ENCODE measurements around the gene SIN3B.
"Not testable (repeated sequence)": the region's sequence is repeated elsewhere in the genome, so short reads cannot be mapped to it uniquely, and the experiment has no call there.

Gene SIN3B

GRCh38 chr19:16861834-16862233 is 32.6 kb downstream of the SIN3B start:
- no peak for DNase-seq (ENCODE audit: low read depth, low spot score)
- no peak overlapping the region for H3K4me3 ChIP-seq (ENCODE audit: low read length)

- H3K4me3 ChIP-seq (ENCODE audit: low read length), result no peak overlapping the region
- DNase-seq (ENCODE audit: low read depth, low spot score), result no peak
Observed at GRCh38 chr19:16862826-16863415, 33.7 kb downstream of the SIN3B start.

DNA sequence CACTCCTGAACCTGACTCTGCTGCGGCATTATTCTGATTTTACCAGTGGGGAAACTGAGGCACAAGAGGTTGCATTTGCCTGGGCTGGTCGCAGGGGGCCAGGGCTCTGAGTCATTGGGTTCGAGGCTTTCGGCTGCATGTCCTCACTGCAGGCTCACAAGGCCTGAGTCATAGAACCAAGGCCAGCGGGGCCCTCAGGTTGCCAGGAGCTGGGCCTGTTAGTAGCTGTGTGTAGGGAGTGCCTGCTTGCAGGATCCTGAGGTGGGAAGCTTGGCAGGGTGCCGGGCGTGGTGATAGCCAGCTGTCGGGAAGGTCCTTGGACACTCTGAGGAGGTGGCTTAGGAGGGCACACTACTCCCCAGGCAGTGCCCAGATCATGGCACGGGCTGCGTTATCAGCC is 38.0 kb downstream of the SIN3B start:
- no peak overlapping the region for H3K4me3 ChIP-seq (ENCODE audit: low read length)
- no peak for DNase-seq (ENCODE audit: low read depth, low spot score)

GRCh38 chr19:16868423-16869130 is 39.4 kb downstream of the SIN3B start:
- no peak overlapping the region for H3K4me3 ChIP-seq (ENCODE audit: low read length)
- no peak for DNase-seq (ENCODE audit: low read depth, low spot score)

GRCh38 chr19:16869331-16869972 is 40.3 kb downstream of the SIN3B start:
- H3K4me3 ChIP-seq (ENCODE audit: low read length), result no peak overlapping the region
- DNase-seq (ENCODE audit: low read depth, low spot score), result no peak

- H3K4me3 ChIP-seq (ENCODE audit: low read length), result no peak overlapping the region
- no peak for DNase-seq (ENCODE audit: low read depth, low spot score)
Observed at GRCh38 chr19:16871871-16872270, 42.7 kb downstream of the SIN3B start.

DNA sequence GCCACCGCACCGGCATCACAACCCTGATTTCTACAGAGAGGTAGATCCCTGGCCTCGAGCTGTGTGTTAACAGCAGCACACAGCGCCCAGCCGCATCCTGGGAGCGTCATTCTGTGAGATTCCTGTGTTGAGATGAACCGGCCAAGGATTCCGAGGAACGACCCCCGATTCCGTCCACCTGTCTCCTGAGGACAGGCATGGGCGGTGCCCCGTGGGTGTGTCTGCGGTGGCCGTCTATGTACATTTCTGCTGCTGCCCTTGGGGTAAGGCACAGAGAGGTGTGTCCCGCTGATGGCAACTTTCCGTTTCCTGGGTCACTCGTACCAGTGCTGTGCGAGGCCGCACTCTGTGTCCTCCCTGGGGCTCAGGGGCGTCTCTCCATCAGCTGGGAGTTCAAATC is 43.5 kb downstream of the SIN3B start:
- no peak overlapping the region for H3K4me3 ChIP-seq (ENCODE audit: low read length)
- DNase-seq (ENCODE audit: low read depth, low spot score), result no peak

GRCh38 chr19:16873594-16873993 is 44.4 kb downstream of the SIN3B start:
- H3K4me3 ChIP-seq (ENCODE audit: low read length), result no peak overlapping the region
- DNase-seq (ENCODE audit: low read depth, low spot score), result no peak

GRCh38 chr19:16874250-16874977 is 45.2 kb downstream of the SIN3B start:
- no peak overlapping the region for H3K4me3 ChIP-seq (ENCODE audit: low read length)
- no peak for DNase-seq (ENCODE audit: low read depth, low spot score)

- H3K4me3 ChIP-seq (ENCODE audit: low read length); DNase-seq (ENCODE audit: low read depth, low spot score): not testable (repeated sequence)
Observed at GRCh38 chr19:16874978-16875299, 45.7 kb downstream of the SIN3B start.

DNA sequence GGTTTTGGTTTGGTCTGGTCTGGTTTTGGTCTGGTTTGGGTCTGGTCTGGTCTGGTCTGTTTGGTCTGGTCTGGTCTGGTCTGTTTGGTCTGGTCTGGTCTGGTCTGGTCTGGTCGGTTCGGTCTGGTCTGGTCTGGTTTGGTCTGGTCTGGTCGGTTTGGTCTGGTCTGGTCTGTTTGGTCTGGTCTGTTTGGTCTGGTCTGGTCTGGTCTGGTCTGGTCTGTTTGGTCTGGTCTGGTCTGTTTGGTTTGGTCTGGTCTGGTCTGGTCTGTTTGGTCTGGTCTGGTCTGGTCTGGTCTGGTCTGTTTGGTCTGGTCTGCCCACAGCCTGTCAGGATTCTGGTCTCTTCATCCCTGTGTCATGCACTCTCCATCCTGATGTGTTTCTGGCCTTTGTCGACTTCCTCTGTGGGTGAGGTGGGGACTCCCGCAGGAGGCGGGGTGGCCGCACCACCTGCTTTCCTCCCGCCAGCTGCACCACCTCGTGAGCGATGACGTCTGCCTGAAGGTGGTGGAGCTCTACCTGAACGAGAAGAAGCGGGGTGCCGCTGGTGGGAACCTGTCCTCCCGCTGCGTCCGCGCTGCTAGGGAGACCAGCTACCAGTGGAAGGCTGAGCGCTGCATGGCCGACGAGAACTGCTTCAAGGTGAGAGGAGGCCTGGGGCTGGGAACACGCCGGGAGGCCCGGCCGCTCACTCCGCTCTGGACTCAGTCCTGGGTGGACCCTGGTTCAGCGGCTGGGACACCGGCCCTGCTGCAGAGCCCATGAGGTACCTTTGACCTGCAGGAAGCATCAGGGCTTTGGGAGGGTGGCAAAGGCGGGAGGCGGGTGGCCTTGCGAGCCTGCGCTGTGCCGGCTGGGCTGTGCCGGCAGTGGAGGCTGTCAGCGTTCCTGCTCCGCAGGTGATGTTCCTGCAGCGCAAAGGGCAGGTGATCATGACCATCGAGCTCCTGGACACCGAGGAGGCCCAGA is 46.7 kb downstream of the SIN3B start:
- DNase-seq (ENCODE audit: low read depth, low spot score), result no peak

DNA sequence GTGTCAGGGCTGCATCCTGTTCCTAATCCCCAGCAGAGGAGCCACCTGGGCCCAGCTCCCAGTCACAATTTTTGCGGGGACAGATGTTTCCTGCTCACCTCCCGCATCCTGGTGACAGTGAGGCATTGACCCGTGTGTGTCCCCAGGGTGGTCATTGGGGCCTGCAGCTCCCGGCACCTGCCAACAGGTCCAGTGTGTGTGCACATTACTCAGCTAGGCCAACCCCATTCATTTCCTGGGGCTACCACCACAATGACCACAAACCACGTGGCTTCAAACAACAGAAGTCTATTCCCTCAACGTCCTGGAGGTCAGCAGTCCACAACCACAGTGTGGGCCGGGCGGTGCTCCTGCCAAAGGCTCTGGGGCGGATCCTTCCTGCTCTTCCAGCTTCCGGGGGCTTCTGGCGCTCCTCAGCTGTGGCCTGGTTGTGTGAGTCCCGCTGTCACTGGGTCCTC is 47.7 kb downstream of the SIN3B start:
- no peak overlapping the region for H3K4me3 ChIP-seq (ENCODE audit: low read length)
- no peak for DNase-seq (ENCODE audit: low read depth, low spot score)

More for the DNA sequence above, 46.7 kb downstream of the SIN3B start:
- H3K4me3 ChIP-seq (ENCODE audit: low read length), result no peak overlapping the region

DNA sequence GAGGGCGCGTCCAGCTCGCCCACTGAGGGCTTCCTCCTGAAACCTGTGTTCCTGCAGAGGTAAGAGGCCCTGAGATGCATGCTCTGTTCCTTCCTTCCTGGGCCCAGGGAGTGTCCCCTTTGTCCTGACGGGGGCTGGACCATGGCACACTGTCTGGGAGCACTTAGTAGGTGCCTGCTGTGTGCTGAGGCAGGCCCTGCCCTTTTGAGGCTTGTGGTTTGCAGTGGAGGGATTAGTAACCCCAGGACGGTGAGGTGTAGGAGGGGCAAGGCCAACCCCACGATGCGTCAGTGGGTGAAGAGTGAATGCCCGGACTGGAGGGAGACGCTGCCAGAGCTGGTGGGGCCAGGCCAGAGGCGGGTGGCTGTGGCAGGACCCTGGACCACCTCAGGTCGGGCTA is 48.4 kb downstream of the SIN3B start:
- no peak for DNase-seq (ENCODE audit: low read depth, low spot score)
- H3K4me3 ChIP-seq (ENCODE audit: low read length), result no peak overlapping the region

DNA sequence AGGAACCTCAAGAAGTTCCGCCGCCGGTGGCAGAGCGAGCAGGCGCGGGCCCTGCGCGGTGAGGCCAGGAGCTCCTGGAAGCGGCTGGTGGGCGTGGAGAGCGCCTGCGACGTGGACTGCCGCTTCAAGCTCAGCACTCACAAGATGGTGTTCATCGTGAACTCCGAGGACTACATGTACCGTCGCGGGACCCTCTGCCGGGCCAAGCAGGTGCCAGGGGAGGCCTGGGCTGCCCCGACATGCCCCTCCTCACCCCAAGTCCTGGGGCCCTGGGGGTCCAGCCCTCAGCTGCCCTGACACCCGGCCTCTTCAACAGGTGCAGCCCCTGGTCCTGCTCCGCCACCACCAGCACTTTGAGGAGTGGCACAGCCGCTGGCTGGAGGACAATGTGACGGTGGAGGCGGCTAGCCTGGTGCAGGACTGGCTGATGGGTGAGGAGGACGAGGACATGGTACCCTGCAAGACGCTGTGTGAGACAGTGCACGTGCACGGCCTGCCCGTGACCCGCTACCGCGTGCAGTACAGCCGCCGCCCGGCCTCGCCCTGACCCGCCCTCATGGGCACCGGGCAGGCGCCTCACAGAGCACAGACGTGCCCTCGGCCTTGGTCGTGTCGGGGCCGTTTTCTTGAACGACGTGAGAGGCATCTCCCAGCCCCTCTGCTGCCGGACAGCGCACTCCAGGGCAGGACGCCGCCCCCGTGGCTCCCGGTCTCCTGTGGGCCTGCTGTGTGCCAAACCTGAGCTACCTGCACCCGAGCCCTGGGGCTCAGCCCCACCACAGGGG is 49.2 kb downstream of the SIN3B start:
- no peak overlapping the region for H3K4me3 ChIP-seq (ENCODE audit: low read length)
- DNase-seq (ENCODE audit: low read depth, low spot score), result no peak

GRCh38 chr19:16880884-16881554 is 51.8 kb downstream of the SIN3B start:
- DNase-seq (ENCODE audit: low read depth, low spot score), result no peak
- no peak overlapping the region for H3K4me3 ChIP-seq (ENCODE audit: low read length)

DNA sequence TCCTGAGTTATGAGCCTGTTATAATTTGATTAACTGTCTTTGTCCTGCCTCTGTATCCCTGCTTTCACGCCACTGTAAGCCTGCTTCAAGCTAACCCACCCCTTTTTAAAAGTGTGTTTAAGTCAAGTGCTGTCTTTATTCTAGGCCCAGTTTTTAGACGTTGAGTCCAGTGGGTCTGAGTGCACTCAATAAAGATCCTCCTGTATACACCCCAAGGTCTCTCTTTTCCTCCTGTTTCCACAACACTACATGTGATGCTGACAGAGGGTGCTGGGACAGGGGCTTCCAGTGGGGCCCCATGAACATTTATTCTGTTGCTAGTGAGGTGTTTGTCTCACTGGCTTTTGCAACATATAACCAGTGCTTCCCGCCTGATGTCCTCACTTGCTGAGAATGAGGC is 52.9 kb downstream of the SIN3B start:
- H3K4me3 ChIP-seq (ENCODE audit: low read length), result no peak overlapping the region
- DNase-seq (ENCODE audit: low read depth, low spot score), result no peak

- no peak for DNase-seq (ENCODE audit: low read depth, low spot score)
- no peak overlapping the region for H3K4me3 ChIP-seq (ENCODE audit: low read length)
Observed at GRCh38 chr19:16883522-16883921, 54.3 kb downstream of the SIN3B start.

DNA sequence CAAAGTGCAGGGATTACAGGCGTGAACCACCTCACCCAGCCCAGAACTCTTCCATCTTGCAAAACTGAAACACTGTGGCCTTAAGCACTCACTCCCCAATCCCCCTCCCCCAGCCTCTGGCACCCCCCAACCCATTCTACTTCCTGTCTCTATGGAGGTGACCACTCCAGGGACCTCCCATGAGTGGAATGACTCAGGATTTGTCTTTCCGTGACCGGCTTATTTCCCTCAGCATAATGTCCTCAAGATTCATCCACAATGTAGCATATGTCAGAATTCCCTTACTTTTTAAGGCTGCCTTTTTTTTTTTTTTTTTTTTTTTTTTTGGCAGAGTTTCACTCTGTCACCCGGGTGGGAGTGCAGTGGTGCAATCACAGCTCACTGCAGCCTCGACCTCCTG is 56.0 kb downstream of the SIN3B start:
- DNase-seq (ENCODE audit: low read depth, low spot score), result no peak
- no peak overlapping the region for H3K4me3 ChIP-seq (ENCODE audit: low read length)
